Activated CD8-positive, alpha-beta memory T cell treated with anti-CD3 and anti-CD28 coated beads, Interleukin-2, amount 50 U/mL, for 48 hours (primary cell): Measurements from ENCODE around the gene RNF146.
"Not testable (repeated sequence)": the region's sequence is repeated elsewhere in the genome, so short reads cannot be mapped to it uniquely, and the experiment has no call there.

Experiments
- DNase-seq: peaks from one replicate; pipeline ENCODE4 v3.0.0-alpha.2; 2020

Gene RNF146

DNA sequence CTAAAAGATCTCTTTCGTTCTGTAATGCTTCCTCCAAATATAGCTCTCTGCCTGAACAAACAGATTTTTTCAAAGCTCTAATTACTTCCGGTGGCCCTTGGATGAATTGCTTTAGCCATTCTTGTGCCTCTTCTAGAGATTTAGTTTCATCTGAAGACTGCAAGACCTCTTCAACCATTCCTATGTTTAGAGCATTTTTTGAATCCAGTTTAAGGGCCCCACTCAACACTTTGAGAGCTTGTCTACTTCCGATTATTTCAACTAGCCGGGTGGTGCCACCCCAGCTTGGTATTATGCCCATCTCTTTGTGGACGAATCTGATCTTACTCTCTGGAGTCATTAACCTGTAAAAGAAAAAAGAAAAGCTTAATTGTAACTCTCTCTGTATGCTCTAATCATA lies 23.3 kb downstream of the RNF146 start:
- no peak for DNase-seq

DNA sequence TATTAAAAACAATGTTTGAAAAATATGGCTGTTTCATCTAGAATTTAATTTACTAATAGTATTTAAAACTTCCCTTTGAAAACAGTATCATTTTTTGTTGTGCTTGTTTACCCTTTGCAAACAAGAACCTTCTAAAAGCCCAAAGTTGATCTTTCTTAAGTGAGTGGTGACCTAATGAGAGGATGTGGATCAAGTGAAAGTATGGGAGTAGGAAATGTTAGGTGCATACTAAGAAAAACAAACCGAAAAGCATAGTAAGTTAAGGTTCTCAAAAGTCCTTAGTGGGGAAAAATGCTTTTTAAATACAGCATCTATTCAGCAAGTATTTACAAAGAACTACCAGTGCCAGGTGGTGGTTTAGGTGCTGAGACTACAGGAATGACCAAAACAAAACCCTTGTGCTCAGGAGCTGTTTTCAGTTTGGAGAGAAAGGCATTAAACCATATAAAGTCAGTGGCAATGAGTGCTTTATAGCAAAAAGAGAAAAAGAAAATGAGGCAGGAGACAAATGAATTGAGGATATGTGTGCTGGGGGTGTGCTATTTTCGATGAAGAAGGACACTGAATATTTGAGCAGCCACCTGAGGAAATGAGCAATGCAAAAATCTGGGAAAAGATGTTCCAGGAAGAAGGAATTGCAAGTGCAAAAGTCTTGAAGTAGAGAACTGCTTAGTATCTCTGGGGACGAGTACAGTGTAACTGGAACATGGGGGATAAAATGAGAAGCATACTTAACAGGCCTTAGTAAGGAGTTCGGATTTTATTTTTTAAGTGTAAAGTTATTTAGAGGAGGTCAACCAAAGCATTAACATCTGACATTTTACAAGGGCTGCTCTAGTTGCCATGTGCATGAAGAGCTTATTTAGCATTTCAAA lies 24.0 kb downstream of the RNF146 start:
- no peak for DNase-seq

DNA sequence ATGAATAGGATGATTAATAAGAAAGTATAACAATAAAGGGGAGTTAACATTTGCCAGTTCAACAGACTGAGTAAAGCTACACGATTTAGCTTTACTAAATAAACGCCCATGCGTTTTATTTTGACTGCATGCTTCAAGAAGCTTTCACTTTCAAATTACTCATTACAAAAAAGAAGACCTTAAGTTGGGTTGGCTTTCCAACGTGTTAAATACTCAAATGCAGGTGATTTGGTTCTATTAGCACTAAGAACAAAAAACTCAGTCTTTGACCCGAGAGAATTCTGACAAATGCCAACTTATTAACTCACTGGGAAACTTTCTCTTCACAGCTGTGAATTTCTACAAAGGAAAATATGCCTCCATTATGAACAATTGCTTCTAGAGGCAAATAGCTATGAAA lies 24.8 kb downstream of the RNF146 start:
- no peak for DNase-seq

- DNase-seq: no peak
Observed at GRCh38 chr6:127297502-127298070, 30.9 kb downstream of the RNF146 start.

DNA sequence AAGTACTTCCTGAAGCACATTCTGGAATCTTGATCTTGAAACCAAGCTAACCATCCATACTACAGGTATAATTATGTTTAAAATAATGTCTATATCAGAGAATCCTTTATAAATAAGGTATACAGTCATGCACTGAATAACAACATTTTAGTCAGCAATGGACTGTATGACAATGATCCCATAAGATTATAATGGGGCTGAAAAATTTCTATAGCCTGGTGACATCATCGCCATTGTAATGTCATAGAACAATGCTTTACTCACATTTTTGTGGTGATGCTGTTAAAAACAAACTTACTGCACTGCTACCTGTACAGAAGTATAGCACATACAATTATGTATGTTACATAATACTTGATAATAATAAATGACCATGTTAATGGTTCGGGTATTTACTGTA lies 31.8 kb downstream of the RNF146 start:
- no peak for DNase-seq

GRCh38 chr6:127299522-127300240 lies 33.0 kb downstream of the RNF146 start:
- no peak for DNase-seq

GRCh38 chr6:127300411-127300810 lies 33.7 kb downstream of the RNF146 start:
- DNase-seq: no peak

GRCh38 chr6:127301199-127301700 lies 34.6 kb downstream of the RNF146 start:
- DNase-seq: no peak

GRCh38 chr6:127302728-127303660 lies 36.3 kb downstream of the RNF146 start:
- no peak for DNase-seq

DNA sequence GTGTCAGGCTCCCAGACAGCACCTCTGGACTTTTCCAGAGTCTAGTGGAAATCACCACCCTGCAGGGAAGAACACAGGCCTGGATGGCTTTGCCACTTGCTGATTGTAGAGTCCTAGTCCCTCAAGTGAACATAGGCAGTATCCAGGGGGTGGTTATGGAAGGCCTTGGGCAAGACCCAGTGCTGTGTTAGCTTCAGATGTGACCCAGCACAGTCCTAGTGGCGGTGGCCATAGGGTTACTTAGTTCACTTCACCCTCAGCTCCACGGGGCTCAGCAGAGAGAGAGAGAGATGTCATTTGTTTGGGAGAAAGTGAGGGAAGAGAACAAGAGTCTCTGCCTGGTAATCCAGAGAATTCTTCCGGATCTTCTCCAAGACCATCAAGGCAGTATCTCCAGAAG lies 37.3 kb downstream of the RNF146 start:
- no peak for DNase-seq

DNA sequence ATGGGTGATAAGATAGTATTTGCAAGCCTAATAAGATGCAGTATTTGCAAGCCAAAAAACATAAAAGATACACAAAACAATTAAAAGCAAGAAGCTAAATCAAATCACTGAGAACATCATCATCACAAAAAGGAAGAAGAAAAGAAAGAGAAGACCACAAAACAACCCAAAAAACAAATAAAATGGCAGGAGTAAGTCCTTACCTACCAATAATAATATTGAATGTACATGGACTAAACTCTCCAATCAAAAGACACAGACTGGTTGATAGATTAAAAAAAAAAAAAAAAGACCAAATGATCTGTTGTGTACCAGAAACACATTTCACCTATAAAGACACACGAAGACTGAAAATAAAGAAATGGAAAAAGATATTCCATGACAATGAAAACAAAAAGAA lies 39.1 kb downstream of the RNF146 start:
- DNase-seq: no peak

DNA sequence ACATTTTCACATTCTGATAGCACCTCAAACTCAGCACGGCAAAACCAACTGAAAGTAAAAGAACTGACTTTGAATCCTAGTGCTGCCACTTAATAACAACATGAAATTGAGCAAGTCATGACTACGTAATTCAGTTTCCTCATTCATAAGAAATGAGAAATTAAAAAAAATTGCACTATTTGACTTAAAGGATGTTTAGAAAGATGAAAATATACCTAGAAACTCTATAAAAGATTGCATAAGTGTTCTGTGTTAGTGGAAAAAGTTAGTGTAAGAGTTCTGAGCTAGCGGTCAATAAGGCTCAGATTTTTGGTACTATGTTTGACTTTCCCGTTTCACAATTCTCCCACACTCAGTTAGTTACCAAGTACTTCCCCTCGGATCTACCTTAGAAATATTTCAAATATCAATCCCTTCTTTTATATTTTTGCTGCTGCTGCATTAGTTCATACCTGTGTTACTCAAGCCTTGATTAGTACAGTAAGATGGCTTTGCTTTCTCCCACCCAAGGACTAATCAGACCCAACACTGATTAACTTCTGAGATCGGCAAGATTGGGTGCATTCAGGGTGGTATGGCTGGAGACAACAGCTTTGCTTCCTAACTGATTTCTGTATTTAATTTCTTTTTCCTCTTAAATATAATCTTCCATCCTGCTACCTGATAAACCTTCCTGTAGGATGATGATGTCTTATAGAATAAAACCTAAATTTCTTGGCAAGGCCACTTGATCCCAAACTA lies 50.9 kb downstream of the RNF146 start:
- no peak for DNase-seq

- no peak for DNase-seq
Observed at GRCh38 chr6:127319686-127320085, 53.0 kb downstream of the RNF146 start.

- DNase-seq: no peak
Observed at GRCh38 chr6:127328043-127328609, 61.5 kb downstream of the RNF146 start.

GRCh38 chr6:127331256-127331655 lies 64.6 kb downstream of the RNF146 start:
- DNase-seq: not testable (repeated sequence)

GRCh38 chr6:127332383-127332961 lies 65.8 kb downstream of the RNF146 start:
- no peak for DNase-seq
